Transverse colon (tissue), 4 donors: ENCODE results near the gene ARRDC3. TPM values are rescaled to one million over a fixed set of nuclear protein-coding genes. Genes with fewer than 3 reads are reported as not detected.

Source experiments
- DNase-seq: peaks from one replicate; pipeline ENCODE4 v3.0.0-alpha.2; 2019
- H3K27ac ChIP-seq, 4 donors: fragments of 200-600 bp; sonication (generic); 2 replicates each; pipeline ENCODE4 v1.5.1; 2016 to 2018; ENCODE audit warnings: inconsistent platforms in 4 of 4
- H3K27me3 ChIP-seq: fragments of 200-600 bp; sonication (generic); 2 replicates; pipeline ENCODE4 v1.5.1; 2017; ENCODE audit warnings: inconsistent platforms
- H3K36me3 ChIP-seq, 4 donors: fragments of 200-600 bp; sonication (generic); 2 replicates each; pipeline ENCODE4 v1.5.1; 2017 to 2019; ENCODE audit warnings: inconsistent platforms in 4 of 4
- H3K4me1 ChIP-seq, 4 donors: fragments of 200-600 bp; sonication (generic); 2 replicates each; pipeline ENCODE4 v1.5.1; 2017 to 2020; ENCODE audit warnings: inconsistent platforms in 4 of 4
- H3K4me3 ChIP-seq, 4 donors: fragments of 200-600 bp; sonication (generic); 1 replicate in 1 of 4; 2 replicates in 3 of 4; pipeline versions ENCODE4 v1.5.1 to v1.6.1; 2017 to 2019; ENCODE audit warnings: inconsistent platforms in 4 of 4
- H3K9me3 ChIP-seq, 2 donors: fragments of 200-600 bp; sonication (generic); 2 replicates each; pipeline ENCODE4 v1.5.1; 2017 to 2019; ENCODE audit warnings: inconsistent platforms in 2 of 2
- CTCF ChIP-seq, 5 experiments: fragments of 200-600 bp in 3 of 5; fragments of 450-650 bp in 2 of 5; sonication (generic) in 3 of 5; IDR thresholded peaks; 1 replicate in 2 of 5; 2 replicates in 3 of 5; pipeline ENCODE4 v1.5.1; 2016 to 2017; ENCODE audit warnings: antibody characterized with exemption in 5 of 5, inconsistent platforms in 3 of 5, mild to moderate bottlenecking in 2 of 5, moderate library complexity in 1 of 5
- EP300 ChIP-seq: sonication (generic); formaldehyde crosslinking; IDR thresholded peaks from one replicate; pipeline ENCODE4 v1.6.1; 2017; ENCODE audit warnings: antibody characterized with exemption, low read depth
- POLR2A ChIP-seq: fragments of 450-650 bp; IDR thresholded peaks from one replicate; pipeline ENCODE4 v1.6.1; 2016; ENCODE audit warnings: antibody characterized with exemption, mild to moderate bottlenecking, moderate library complexity
- POLR2AphosphoS5 ChIP-seq, 3 donors: sonication (generic); formaldehyde crosslinking; IDR thresholded peaks; one replicate each; pipeline ENCODE4 v1.6.1; 2016; ENCODE audit warnings: antibody characterized with exemption in 3 of 3
- WGBS, 2 donors: methylation state at CpG; one replicate each; pipeline ENCODE4 v1.1.5; 2018; ENCODE audit warnings: low coverage in 1 of 2; 5-methylcytosine and 5-hydroxymethylcytosine counted together
- in situ Hi-C, 4 donors: fragments of 200-750 bp; cut with MboI; loops; one replicate each; pipeline versions ENCODE4 v1.15.0 to v1.15.1; 2017; ENCODE audit warnings: low sequenced_read_pairs in 3 of 4, low pct_ligation_motif_present in 1 of 4, low pct_unique_long_range_greater_than_20kb in 1 of 4
- intact Hi-C: fragments of 100-400 bp; cut with DNase I; formaldehyde crosslinking; loops from one replicate; pipeline ENCODE4 v1.15.1; 2023; ENCODE audit warnings: low total_unique reads
- total RNA-seq, 4 donors: library from RNA; depleted of rRNA; stranded (reverse); fragments of >200 nt; gene quantifications; one replicate each; pipeline ENCODE4 v1.1.0, GENCODE V29; 2016

Gene ARRDC3
- total RNA-seq, 4 donors from 2014 or later: 13.7 to 29.4 (median 27.5) TPM

- TF ChIP-seq CTCF (IDR thresholded peaks at IDR 0.05) (no peak), EP300 (no peak), POLR2A (no peak), POLR2AphosphoS5 (IDR thresholded peaks at IDR 0.05) (no peak)
- in situ Hi-C loops: no loop called here
- no peaks in the 10 kb centered on the region for H3K27me3 ChIP-seq
- peaks cover 0 to 48% (median 24%) of the 10 kb centered on the region in 4 donors for H3K36me3 ChIP-seq
- no peak for DNase-seq
- intact Hi-C loops: no loop called here
- peak overlapping the region in 1 of 4 donors; percentile 7 for H3K27ac ChIP-seq
- 36 to 55% methylated on average over 1 of the region's 1 CpG for WGBS, 2 donors
- no peak overlapping the region for H3K4me3 ChIP-seq
- H3K9me3 ChIP-seq: no peaks in the 10 kb centered on the region
- peaks cover 0 to 22% (median 2%) of the 10 kb centered on the region in 4 donors for H3K4me1 ChIP-seq
These were observed 13.6 kb downstream of the ARRDC3 start for GRCh38 chr5:91369480-91369879.

DNA sequence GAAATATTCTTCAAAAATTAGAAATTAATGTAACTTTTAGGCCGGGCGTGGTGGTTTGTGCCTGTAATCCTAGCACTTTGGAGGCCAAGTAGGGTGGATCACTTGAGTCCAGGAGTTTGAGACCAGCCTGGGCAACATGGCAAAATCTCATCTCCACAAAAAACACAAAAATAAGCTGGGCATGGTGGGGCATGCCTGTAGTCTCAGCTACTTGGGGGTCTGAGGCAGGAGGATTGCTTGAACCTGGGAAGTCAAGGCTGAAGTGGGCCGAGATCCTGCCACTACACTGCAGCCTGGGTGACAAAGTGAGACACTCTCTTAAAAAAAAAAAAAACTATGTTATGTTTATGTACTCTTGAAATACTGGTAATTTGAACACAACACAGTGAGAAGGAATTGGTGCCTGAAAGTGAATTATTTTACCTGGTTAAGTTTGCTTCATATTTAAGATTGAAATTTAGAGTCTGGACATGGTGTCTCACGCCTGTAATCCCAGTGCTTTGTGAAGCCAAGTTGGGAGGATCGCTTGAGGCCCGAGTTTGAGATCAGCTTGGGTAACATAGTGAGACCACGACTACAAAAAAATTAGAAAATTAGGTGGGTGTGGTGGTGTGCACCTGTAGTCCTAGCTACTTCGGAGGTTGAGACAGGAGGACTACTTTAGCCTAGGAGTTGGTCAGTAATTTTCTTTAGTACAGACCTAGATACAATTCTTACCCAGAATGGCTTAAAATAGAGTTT is 15.0 kb downstream of the ARRDC3 start:
- in situ Hi-C loops: no loop called here
- Histone ChIP-seq H3K4me1 (peaks cover 0 to 22% (median 2%) of the 10 kb centered on the region in 4 donors), H3K36me3 (peaks cover 0 to 36% (median 17%) of the 10 kb centered on the region in 4 donors), H3K27ac (no peak overlapping the region), H3K9me3 (no peaks in the 10 kb centered on the region), H3K4me3 (no peak overlapping the region), H3K27me3 (no peaks in the 10 kb centered on the region)
- intact Hi-C loops: no loop called here
- 94 to 97% methylated on average over 7 to 8 of the region's 8 CpGs for WGBS, 2 donors
- DNase-seq: no peak
- TF ChIP-seq CTCF (IDR thresholded peaks at IDR 0.05) (no peak), POLR2A (no peak), EP300 (no peak), POLR2AphosphoS5 (IDR thresholded peaks at IDR 0.05) (no peak)

DNA sequence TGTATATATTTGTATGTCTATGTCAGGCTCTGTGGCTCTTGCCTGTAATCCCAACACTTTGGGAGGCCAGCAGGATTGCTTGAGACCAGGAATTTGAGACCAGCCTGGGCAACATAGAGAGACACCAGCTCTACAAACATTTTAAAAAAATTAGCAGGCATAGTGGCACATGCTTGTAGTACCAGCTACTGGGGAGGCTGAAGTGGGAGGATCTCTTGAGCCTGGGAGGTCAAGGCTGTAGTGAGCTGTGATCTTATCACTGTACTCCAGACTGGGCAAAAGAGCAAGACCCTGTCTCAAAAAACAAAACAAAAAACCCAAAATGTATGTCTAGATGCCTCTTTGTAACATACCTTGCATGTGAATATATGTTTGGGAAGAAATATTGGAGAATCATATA is 15.8 kb downstream of the ARRDC3 start:
- peaks cover 0 to 29% (median 14%) of the 10 kb centered on the region in 4 donors for H3K36me3 ChIP-seq

DNA sequence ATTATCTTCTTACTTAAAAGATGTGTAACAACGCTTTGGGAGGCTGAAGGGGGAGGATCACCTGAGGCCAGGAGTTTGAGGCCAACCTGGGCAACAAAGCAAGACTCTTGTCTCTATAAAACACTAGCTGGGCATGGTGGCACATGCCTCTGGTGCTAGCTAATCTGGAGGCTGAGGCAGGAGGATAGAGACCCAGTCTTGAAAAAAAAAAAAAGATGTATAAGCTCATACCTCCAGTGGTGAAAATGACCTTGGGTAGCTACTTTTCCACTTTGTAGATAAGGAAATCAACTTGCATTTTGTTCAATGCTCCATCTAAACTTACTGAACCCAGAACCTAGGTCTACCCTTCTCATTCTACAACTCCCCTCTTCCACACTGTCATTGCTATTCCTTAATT is 16.6 kb downstream of the ARRDC3 start:
- Histone ChIP-seq H3K4me1 (peaks cover 0 to 11% (median 2%) of the 10 kb centered on the region in 4 donors), H3K27ac (no peak overlapping the region), H3K4me3 (no peak overlapping the region), H3K9me3 (no peaks in the 10 kb centered on the region), H3K27me3 (no peaks in the 10 kb centered on the region), H3K36me3 (peaks cover 0 to 27% (median 12%) of the 10 kb centered on the region in 4 donors)
- 96% methylated on average over 1 of the region's 1 CpG; no CpG with 5 or more reads in 1 of the 2 donors for WGBS, 2 donors
- in situ Hi-C loops (no loop called here), intact Hi-C loops (no loop called here)
- no peak for TF ChIP-seq POLR2A
- no peak for TF ChIP-seq EP300
- TF ChIP-seq CTCF (IDR thresholded peaks at IDR 0.05): no peak
- no peak for TF ChIP-seq POLR2AphosphoS5 (IDR thresholded peaks at IDR 0.05)
- DNase-seq: no peak

More for the DNA sequence above, 15.8 kb downstream of the ARRDC3 start:
- Histone ChIP-seq H3K4me3 (no peak overlapping the region), H3K27ac (no peak overlapping the region), H3K4me1 (peaks cover 0 to 16% (median 2%) of the 10 kb centered on the region in 4 donors), H3K27me3 (no peaks in the 10 kb centered on the region), H3K9me3 (no peaks in the 10 kb centered on the region)
- intact Hi-C loops (no loop called here), in situ Hi-C loops (no loop called here)
- no peak for TF ChIP-seq POLR2A
- TF ChIP-seq POLR2AphosphoS5 (IDR thresholded peaks at IDR 0.05): no peak
- no peak for TF ChIP-seq CTCF (IDR thresholded peaks at IDR 0.05)
- TF ChIP-seq EP300: no peak
- no peak for DNase-seq
